Measurements from ENCODE around the gene VAT1. TPM values are rescaled to one million over a fixed set of nuclear protein-coding genes. Genes with fewer than 3 reads are reported as not detected.

Gene VAT1
- total and polyA plus RNA-seq, 2 of the 13 experiments (the other 11 are each of a cell fraction or from before 2014, with no cell fraction given) = 143 to 205 TPM

- TF ChIP-seq RXRA (CRISPR knock-in tag; IDR thresholded peaks at IDR 0.05) = peak; percentile 78; the same call in 1 of the 2 replicates
- peak; percentile 36 for TF ChIP-seq CTCF (CRISPR knock-in tag; IDR thresholded peaks at IDR 0.05)
- peak; percentile 62; the same call in 1 of the 2 replicates for TF ChIP-seq KAT2B (IDR thresholded peaks at IDR 0.05; ENCODE audit: borderline replicate concordance, low read depth, low read length)
- no peak for TF ChIP-seq AHR (CRISPR knock-in tag; IDR thresholded peaks at IDR 0.05)
- TF ChIP-seq CREB1 (IDR thresholded peaks at IDR 0.05) = no peak
- peak; percentile 57; the same call in 1 of the 2 replicates for TF ChIP-seq CREB1 (CRISPR knock-in tag; IDR thresholded peaks at IDR 0.05)
- TF ChIP-seq NFAT5 (CRISPR knock-in tag; IDR thresholded peaks at IDR 0.05) = no peak
- no peak for TF ChIP-seq ZNF639 (CRISPR knock-in tag; conservative IDR thresholded peaks at IDR 0.05)
- peak; percentile 86; the same call in 1 of the 2 replicates for TF ChIP-seq HIC2 (CRISPR knock-in tag; IDR thresholded peaks at IDR 0.05; ENCODE audit: low read depth)
- no peak for TF ChIP-seq ISX (CRISPR knock-in tag; conservative IDR thresholded peaks at IDR 0.05)
- TF ChIP-seq ZNF629 (CRISPR knock-in tag; conservative IDR thresholded peaks at IDR 0.05) = peak; percentile 35; the same call in 1 of the 2 replicates
- TF ChIP-seq RXRB (CRISPR knock-in tag; IDR thresholded peaks at IDR 0.05; ENCODE audit: borderline replicate concordance) = peak; percentile 93
- TF ChIP-seq ZBTB21 (CRISPR knock-in tag; IDR thresholded peaks at IDR 0.05) = no peak
- TF ChIP-seq KDM5A (IDR thresholded peaks at IDR 0.05; ENCODE audit: borderline replicate concordance, low read length) = 0 out of 2 replicates have a peak, but pooled peaks have one; percentile 33
- peak; percentile 89 for TF ChIP-seq KDM1A (CRISPR knock-in tag; IDR thresholded peaks at IDR 0.05)
- peak; percentile 88 for TF ChIP-seq ZMYM3 (CRISPR knock-in tag; IDR thresholded peaks at IDR 0.05)
- peak; percentile 87 for TF ChIP-seq HNF4A (CRISPR knock-in tag; IDR thresholded peaks at IDR 0.05)
- TF ChIP-seq TAF1 (CRISPR knock-in tag; IDR thresholded peaks at IDR 0.05) = no peak; the same call in 1 of the 2 replicates
These were observed 46.6 kb upstream of the VAT1 start (continued) for GRCh38 chr17:43068570-43069367.
